ENCODE results near the gene ITFG2.
"Not testable (repeated sequence)": the region's sequence is repeated elsewhere in the genome, so short reads cannot be mapped to it uniquely, and the experiment has no call there.

DNA sequence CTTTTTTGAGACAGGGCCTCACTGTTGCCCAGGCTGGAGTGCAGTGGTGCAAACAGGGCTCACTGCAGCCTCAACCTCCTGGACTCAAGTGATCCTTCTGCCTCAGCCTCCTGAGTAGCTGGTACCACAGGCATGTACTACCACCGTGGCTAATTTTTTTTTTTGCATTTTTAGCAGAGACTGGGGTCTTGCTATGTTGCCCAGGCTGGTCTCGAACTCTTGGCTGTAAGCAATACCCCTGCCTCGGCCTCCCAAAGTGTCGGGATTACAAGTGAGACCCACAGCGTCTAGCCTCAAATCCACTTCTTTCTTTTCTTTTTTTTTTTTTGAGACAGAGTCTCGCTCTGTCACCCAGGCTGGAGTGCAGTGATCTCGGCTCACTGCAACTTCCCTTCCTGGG is 50.9 kb downstream of the ITFG2 start:
- TF ChIP-seq, protein P1, sequence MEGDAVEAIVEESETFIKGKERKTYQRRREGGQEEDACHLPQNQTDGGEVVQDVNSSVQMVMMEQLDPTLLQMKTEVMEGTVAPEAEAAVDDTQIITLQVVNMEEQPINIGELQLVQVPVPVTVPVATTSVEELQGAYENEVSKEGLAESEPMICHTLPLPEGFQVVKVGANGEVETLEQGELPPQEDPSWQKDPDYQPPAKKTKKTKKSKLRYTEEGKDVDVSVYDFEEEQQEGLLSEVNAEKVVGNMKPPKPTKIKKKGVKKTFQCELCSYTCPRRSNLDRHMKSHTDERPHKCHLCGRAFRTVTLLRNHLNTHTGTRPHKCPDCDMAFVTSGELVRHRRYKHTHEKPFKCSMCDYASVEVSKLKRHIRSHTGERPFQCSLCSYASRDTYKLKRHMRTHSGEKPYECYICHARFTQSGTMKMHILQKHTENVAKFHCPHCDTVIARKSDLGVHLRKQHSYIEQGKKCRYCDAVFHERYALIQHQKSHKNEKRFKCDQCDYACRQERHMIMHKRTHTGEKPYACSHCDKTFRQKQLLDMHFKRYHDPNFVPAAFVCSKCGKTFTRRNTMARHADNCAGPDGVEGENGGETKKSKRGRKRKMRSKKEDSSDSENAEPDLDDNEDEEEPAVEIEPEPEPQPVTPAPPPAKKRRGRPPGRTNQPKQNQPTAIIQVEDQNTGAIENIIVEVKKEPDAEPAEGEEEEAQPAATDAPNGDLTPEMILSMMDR (IDR thresholded peaks at IDR 0.05; ENCODE audit: poor library complexity): not testable (repeated sequence)
- TF ChIP-seq EZH2 (IDR thresholded peaks at IDR 0.05; ENCODE audit: borderline replicate concordance): not testable (repeated sequence)

Measured in hepatocyte (in vitro differentiated cells).